ENCODE measurements around the gene PKDREJ.

DNA sequence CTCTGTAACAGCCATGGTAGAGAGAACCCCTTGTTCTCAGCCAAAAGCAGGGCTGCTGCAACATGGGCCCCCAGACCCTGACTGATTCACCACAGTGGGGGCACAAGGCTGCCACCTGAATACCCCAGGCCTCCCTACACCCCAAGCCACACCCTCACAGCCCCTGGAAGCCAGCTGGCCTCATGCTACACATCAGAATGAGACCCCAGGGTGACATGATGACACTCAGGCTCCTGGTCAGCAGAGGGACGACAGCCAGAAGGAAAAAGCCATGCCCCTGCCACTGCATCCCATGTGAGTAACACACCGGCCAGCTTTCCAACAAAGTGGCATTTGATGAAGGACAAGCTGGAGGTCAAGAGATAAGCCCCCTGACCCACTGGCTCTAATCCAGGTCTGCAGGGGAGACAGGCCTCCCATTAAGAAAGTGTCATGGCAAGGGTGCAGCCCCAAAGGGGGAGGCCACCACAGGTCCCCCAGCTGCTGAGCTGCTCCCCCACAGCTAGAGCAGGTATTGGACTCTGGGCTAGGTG lies 15.6 kb downstream of the PKDREJ start:
- no peak for TF ChIP-seq CTCF (IDR thresholded peaks at IDR 0.05; ENCODE audit: low read length)
- TF ChIP-seq EZH2 (optimal IDR thresholded peaks at IDR 0.05; ENCODE audit: low read depth, low read length): no peak

Data from MM.1S (cell line).